Activated naive CD4-positive, alpha-beta T cell treated with anti-CD3 and anti-CD28 coated beads, Interleukin-2, amount 10 ng/mL, durations not matched to agents 7 days and 5 days (primary cell): Measurements from ENCODE around the gene SRPX.

ENCODE experiments used
- CTCF ChIA-PET: fragments of 350-600 bp; sonication (Branson Sonifier 250); formaldehyde crosslinking; loops from one replicate; lab custom pipeline; 2021; ENCODE audit warnings: antibody characterized with exemption; lab: Charles Lee
- DNase-seq: peaks from one replicate; pipeline ENCODE4 v3.0.0-alpha.2; 2020
- H3K27ac Mint-ChIP-seq: one replicate; pipeline ENCODE4 v1.8.0; 2021; ENCODE audit warnings: mild to moderate bottlenecking, moderate library complexity, mixed read lengths
- H3K27me3 Mint-ChIP-seq: one replicate; pipeline ENCODE4 v1.8.0; 2021; ENCODE audit warnings: mild to moderate bottlenecking, mixed read lengths
- H3K36me3 Mint-ChIP-seq: one replicate; pipeline ENCODE4 v1.8.0; 2021; ENCODE audit warnings: mixed read lengths
- H3K4me1 Mint-ChIP-seq: one replicate; pipeline ENCODE4 v1.8.0; 2021; ENCODE audit warnings: mixed read lengths
- H3K4me3 Mint-ChIP-seq: one replicate; pipeline ENCODE4 v1.8.0; 2021; ENCODE audit warnings: mild to moderate bottlenecking, moderate library complexity, mixed read lengths
- H3K9me3 Mint-ChIP-seq: one replicate; pipeline ENCODE4 v1.8.0; 2021; ENCODE audit warnings: mixed read lengths

SRPX gene

DNA sequence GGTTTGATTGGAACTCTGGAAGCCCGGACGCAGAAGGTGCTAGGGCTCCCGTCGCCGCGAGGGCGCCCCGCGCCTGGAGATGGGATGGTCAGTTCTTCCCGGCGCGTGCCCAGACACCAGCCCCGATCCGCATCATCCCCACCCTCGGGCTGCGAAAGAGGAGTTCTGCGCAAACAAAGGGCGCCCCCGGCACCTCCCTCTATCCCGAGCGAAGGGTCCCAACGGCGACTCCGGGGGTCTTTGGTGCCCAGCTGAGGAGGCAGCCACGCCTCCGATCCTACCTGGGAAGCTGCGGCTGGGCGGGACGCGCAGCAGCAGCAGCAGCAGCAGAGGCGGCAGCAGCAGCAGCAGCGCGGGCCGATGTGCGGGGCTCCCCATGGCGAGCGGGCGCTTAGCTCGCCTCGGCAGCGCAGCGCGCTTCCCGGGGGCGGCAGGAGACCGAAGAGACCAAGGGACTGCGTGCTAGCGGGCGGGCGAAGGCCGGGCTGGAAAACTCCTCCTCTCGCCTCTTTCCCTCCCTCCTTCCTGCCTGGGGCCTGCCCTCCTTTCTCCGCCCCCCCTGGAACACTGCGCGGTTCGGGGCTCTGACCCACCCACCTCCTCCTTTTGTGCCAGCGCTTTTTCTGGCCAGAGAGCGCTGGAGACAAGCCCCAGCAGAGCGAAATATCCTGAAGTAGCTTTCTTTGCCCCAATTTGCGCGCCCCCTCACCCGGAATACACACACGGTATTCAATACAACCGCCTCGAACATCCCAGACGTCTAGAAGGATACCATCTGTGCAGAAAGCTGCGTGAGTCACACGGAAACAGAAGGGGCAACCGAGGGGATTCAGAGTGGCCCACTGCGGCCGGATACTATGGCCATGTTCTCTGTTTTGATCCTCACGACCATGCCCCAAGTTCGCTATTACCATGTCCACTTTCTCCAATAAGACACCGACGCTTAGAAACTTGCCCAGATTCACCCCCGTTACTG, at the start of gene SRPX:
TSS of gene SRPX (minus strand) at position 457 of the 976 bp plus-strand sequence. CDS start at position 378, 79 bp downstream.
- CTCF ChIA-PET: interaction anchor here (2.1 kb wide), 1 partner anchor 107 kb away, joined by 8 read pairs; the partner anchor contains the start of gene RPGR
- Mint-ChIP-seq H3K36me3 (no peaks in the 10 kb centered on the region), H3K27ac (no peak within 1 kb of the TSS), H3K9me3 (no peaks in the 10 kb centered on the region), H3K4me3 (peak within 1 kb of the TSS; percentile 43), H3K27me3 (peaks cover 53% of the 10 kb centered on the region), H3K4me1 (peaks cover 6% of the 10 kb centered on the region)
- DNase-seq: no peak

DNA sequence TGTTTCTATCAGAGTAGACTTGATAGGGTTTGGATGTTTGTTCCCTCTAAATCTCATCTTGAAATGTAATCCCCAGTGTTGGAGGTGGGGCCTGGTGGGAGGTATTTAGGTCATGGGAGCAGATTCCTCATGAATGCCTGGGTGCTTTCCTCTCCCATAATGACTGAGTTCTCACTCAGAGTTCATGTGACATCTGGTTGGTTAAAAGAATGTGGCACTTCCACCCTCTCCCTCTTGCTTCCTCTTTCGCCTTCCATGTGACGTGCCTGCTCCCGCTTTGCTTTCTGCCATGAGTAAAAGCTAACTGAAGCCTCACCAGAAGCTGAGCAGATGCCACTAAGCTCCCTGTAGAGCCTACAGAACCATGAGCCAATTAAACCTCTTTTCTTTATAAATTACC, 47.3 kb upstream of the SRPX start:
- no peak for DNase-seq
- Mint-ChIP-seq H3K27me3 (no peaks in the 10 kb centered on the region), H3K36me3 (peaks cover 4% of the 10 kb centered on the region), H3K4me1 (no peaks in the 10 kb centered on the region), H3K27ac (no peak overlapping the region), H3K4me3 (no peak overlapping the region), H3K9me3 (no peaks in the 10 kb centered on the region)
- CTCF ChIA-PET: interaction anchor here (1.4 kb wide), 1 partner anchor 8 kb away, joined by 4 read pairs; no protein-coding TSS in a partner anchor

GRCh38 chrX:38262715-38263620, 42.3 kb upstream of the SRPX start:
- no peaks in the 10 kb centered on the region for H3K27me3 Mint-ChIP-seq

DNA sequence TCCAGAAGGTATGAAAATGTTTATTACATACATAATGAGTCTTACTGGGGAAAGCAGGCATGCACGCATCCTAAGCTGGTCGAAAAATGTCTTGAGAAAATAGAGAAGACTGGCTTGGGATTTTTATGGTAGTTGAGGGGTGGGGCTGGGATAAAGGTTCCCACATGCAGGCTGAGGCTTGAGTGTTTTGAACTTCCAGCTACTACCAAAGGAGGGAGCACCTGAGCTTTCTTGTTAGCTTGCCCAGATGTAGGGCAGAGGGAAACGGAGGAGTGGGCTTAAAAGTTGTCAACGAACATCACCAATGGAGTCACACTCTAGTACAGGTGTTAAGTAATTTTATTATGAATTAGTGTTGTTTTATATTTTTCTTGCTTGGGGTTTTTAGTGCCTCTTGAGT, 39.6 kb upstream of the SRPX start:
- no peaks in the 10 kb centered on the region for H3K4me1 Mint-ChIP-seq
- H3K36me3 Mint-ChIP-seq: no peaks in the 10 kb centered on the region
- H3K27ac Mint-ChIP-seq: no peak overlapping the region
- no peaks in the 10 kb centered on the region for H3K27me3 Mint-ChIP-seq
- CTCF ChIA-PET: interaction anchor here (0.6 to 2.1 kb wide), 5 partner anchors 8 to 137 kb away, joined by 3 to 7 read pairs (median 3); partner anchors contain the start of gene RPGR
- no peak for DNase-seq
- no peaks in the 10 kb centered on the region for H3K9me3 Mint-ChIP-seq
- no peak overlapping the region for H3K4me3 Mint-ChIP-seq

More at GRCh38 chrX:38262715-38263620, 42.3 kb upstream of the SRPX start:
- H3K4me1 Mint-ChIP-seq: no peaks in the 10 kb centered on the region
- no peaks in the 10 kb centered on the region for H3K9me3 Mint-ChIP-seq
- DNase-seq: no peak
- H3K4me3 Mint-ChIP-seq: no peak overlapping the region
- CTCF ChIA-PET: no interaction called here
- no peaks in the 10 kb centered on the region for H3K36me3 Mint-ChIP-seq
- H3K27ac Mint-ChIP-seq: no peak overlapping the region

DNA sequence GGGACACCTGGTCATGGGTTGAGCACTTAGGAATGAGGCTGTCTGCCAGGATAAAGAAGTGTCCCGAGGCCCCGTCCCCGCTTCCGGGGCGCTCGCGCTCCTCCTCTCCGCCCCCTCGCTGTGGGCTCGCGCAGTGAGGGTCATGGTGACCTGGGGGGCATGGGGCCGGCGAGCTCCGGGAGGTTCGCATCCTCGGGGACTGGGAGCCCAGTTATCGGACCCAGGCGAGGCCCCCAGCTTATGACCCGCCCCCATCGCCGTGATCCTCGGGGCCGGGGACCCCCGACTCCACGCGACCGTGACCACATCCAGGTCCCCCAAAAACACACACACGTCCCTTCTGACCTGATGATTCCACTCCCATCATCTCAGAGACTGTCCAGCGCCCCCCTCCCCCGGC, 35.3 kb upstream of the SRPX start:
- Mint-ChIP-seq H3K27ac (no peak overlapping the region), H3K4me3 (no peak overlapping the region), H3K36me3 (no peaks in the 10 kb centered on the region), H3K4me1 (no peaks in the 10 kb centered on the region), H3K27me3 (no peaks in the 10 kb centered on the region), H3K9me3 (no peaks in the 10 kb centered on the region)
- CTCF ChIA-PET: no interaction called here
- DNase-seq: no peak

DNA sequence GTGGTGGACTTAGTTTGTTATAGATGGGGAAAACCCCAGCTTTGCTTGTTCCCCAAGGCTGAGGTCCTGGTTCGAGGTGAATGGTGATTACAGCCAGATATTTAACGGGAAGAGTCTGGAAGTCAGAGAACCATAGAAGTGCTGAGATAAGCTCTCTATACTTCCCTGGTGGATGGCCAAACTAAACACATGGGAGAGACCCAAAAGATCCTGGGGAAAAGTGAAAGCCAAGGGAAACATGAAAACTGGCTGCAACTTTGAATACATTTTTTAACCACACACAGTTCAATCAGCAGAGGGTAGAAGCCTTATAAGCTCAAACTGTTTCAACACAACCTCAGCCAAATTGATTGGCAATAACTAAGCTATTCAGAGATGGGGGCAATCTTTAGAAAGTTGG, 29.3 kb upstream of the SRPX start:
- H3K36me3 Mint-ChIP-seq: no peaks in the 10 kb centered on the region
- CTCF ChIA-PET: no interaction called here
- H3K27ac Mint-ChIP-seq: no peak overlapping the region
- no peaks in the 10 kb centered on the region for H3K4me1 Mint-ChIP-seq
- H3K9me3 Mint-ChIP-seq: no peaks in the 10 kb centered on the region
- no peak for DNase-seq
- H3K4me3 Mint-ChIP-seq: no peak overlapping the region
- H3K27me3 Mint-ChIP-seq: no peaks in the 10 kb centered on the region

DNA sequence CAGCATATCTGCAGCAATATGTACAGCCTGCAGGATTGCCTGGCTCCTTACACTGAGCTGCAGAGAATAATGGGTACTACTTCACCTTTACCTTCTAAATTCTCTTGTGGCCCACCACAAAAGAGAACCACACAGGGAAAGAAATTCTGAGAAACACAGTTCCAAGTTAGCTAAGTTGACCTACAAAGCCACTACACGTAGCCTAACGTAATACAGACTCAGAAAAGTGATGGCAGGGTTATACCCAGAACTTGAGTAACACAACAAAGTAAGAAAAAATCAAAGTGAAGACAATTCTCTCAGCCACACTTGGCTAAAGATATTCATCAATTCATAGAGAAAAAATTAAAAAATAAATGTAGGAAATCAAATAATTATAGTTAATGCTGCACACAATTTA, 26.4 kb upstream of the SRPX start:
- CTCF ChIA-PET: no interaction called here
- Mint-ChIP-seq H3K27me3 (no peaks in the 10 kb centered on the region), H3K36me3 (no peaks in the 10 kb centered on the region), H3K27ac (no peak overlapping the region), H3K4me3 (no peak overlapping the region), H3K9me3 (no peaks in the 10 kb centered on the region), H3K4me1 (no peaks in the 10 kb centered on the region)
- no peak for DNase-seq

- H3K27me3 Mint-ChIP-seq: peaks cover 4% of the 10 kb centered on the region
- no peaks in the 10 kb centered on the region for H3K9me3 Mint-ChIP-seq
- CTCF ChIA-PET: no interaction called here
Observed at GRCh38 chrX:38240541-38240940, 19.9 kb upstream of the SRPX start.

DNA sequence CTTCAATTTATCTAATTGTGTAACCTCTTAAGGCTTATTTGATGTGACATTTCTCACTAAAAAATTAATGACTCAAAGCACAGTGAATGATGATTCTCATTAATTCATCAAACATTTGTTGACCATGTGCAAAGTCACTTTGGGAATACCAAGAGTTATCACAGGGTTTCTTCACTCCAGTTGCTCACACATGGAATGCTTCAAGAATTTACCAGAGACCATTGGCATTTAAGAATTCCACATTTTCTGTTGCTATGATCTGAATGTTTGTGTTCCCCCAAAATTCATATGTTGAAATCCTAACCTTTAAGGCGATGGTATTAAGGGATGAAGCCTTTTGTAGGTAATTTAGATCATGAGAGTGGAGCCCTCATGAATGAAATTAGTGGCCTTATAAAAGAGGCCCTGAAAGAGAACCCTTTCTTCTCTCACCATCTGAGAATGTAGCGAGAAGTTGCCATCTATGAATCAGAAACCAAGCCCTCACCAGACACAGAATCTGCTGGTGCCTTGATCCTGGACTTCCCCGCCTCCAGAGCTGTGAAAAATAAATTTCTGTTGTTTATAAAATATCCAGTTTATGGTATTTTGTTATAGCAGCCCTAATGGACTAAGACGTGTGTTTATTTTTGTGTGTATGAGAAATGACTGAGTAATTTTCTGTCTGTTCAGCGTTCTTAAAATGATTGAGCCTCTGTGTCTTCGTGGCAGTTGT, 16.4 kb upstream of the SRPX start:
- no peak for DNase-seq
- Mint-ChIP-seq H3K4me1 (no peaks in the 10 kb centered on the region), H3K9me3 (no peaks in the 10 kb centered on the region), H3K27ac (no peak overlapping the region), H3K4me3 (no peak overlapping the region), H3K27me3 (peaks cover 4% of the 10 kb centered on the region), H3K36me3 (no peaks in the 10 kb centered on the region)
- CTCF ChIA-PET: no interaction called here

More at GRCh38 chrX:38240541-38240940, 19.9 kb upstream of the SRPX start:
- Mint-ChIP-seq H3K36me3 (no peaks in the 10 kb centered on the region), H3K4me1 (no peaks in the 10 kb centered on the region), H3K4me3 (no peak overlapping the region), H3K27ac (no peak overlapping the region)
- no peak for DNase-seq

DNA sequence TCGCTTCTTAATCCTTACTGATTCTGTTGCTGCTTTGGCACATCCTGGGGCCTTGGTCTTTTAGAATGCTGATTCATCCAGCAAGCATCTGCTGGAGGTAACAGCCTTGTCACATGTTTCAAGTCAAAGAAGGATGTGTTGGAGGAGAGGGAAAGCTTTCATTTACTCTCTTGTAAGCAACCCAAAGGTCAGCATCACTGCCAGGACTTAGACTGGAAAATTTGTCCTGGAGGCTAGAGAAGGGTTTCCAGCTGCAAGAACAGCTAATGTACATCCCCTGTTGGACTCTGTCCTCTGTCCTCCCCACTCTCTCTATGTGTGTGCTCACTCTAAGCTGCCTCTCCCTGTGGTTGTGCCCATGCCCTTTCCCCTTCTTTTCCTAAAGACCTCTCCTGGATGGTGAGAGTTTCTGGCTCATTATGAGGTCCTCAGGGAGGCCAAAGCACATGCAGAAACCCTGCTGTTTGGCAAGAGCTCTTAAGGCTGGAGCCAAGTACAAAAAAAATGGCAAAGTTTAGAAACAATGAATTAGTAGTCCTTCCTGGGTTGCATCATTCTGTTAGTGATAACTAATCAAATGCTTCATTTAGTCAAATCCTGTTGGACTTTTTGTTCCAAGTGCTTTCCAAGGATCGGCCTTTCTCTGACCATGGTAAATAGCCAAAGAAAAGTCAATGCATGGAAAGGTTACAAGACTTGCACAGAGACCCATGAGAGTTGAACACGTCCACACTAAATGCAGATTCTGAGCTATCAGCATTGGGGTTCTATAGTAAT, 13.4 kb upstream of the SRPX start:
- Mint-ChIP-seq H3K36me3 (no peaks in the 10 kb centered on the region), H3K4me1 (no peaks in the 10 kb centered on the region), H3K27ac (no peak overlapping the region), H3K4me3 (no peak overlapping the region), H3K27me3 (no peaks in the 10 kb centered on the region), H3K9me3 (no peaks in the 10 kb centered on the region)
- CTCF ChIA-PET: no interaction called here
- DNase-seq: no peak

GRCh38 chrX:38232079-38232686, 11.5 kb upstream of the SRPX start:
- H3K4me3 Mint-ChIP-seq: no peak overlapping the region
- no peaks in the 10 kb centered on the region for H3K36me3 Mint-ChIP-seq
- H3K9me3 Mint-ChIP-seq: no peaks in the 10 kb centered on the region
- no peaks in the 10 kb centered on the region for H3K27me3 Mint-ChIP-seq
- CTCF ChIA-PET: no interaction called here
- H3K27ac Mint-ChIP-seq: no peak overlapping the region
- DNase-seq: no peak
- H3K4me1 Mint-ChIP-seq: no peaks in the 10 kb centered on the region

DNA sequence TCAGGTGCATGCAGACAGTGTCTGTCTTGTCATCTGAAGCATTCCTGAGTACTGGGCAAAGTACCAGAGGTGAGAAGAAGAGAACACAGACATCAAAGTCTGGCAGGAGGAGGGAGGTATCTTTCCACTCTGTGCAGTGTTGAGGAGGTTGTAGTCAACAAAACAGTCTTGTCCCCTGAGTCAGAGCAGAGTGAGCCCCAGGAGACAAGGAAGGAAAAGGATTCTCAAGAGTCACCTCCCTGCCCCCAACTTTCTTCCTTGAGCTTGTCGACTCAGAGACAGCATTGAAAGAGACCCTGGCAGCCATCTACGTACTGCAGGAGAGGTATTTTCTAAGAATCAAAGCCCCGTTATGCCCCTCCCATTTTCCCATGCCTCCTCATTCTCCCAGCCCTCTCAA, 4.4 kb upstream of the SRPX start:
- CTCF ChIA-PET: no interaction called here
- Mint-ChIP-seq H3K36me3 (no peaks in the 10 kb centered on the region), H3K27me3 (peaks cover 40% of the 10 kb centered on the region), H3K4me3 (no peak overlapping the region), H3K9me3 (no peaks in the 10 kb centered on the region), H3K4me1 (peaks cover 6% of the 10 kb centered on the region), H3K27ac (no peak overlapping the region)
- DNase-seq: no peak

GRCh38 chrX:38224160-38224559, 3.5 kb upstream of the SRPX start:
- Mint-ChIP-seq H3K4me3 (no peak overlapping the region), H3K27ac (no peak overlapping the region), H3K4me1 (peaks cover 6% of the 10 kb centered on the region), H3K27me3 (peaks cover 47% of the 10 kb centered on the region), H3K9me3 (no peaks in the 10 kb centered on the region), H3K36me3 (no peaks in the 10 kb centered on the region)
- no peak for DNase-seq
- CTCF ChIA-PET: no interaction called here
